ENCODE results near the gene NOSIP.

NOSIP gene

GRCh38 chr19:49542446-49542845 lies 37.9 kb downstream of the NOSIP start:
- no peak for DNase-seq

DNA sequence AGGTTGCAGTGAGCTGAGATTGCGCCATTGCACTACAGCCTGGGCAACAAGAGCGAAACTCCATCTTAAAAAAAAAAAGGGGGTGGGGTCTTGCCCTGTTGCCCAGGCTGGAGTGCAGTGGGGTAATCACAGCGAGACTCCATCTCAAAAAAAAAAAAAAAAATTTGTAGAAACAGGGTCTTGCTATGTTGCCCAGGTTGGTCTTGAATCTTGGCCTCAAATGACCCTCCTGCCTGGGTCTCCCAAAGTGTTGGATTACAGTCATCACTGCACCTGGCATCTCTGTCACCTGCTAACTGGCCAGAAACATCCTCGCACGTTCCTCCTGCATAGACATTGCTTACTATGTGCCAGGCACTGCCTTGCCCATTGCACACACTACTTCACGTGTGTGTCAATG lies 38.4 kb downstream of the NOSIP start:
- DNase-seq: no peak

- no peak for DNase-seq
Measured at GRCh38 chr19:49539192-49539952, 41.0 kb downstream of the NOSIP start.

DNA sequence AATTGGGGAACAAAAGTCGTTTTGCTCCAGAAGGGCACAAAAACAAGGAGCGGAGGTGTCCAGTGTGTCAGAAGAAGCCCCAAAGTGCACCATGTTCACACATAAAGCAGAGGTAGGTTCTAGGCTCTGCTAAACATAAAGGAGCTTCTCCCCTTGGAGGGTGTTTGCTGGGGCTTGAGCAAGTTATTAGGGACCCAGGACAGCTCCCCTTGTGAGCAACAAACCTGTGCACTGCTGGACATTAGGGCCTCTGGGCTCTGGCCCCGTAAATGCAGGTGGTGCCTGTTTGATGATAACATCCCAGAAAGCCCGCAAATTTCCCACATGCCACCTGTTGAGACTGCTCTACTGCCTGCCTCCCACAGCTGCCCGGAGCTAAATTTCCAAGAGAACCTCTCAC lies 41.7 kb downstream of the NOSIP start:
- DNase-seq: no peak

DNA sequence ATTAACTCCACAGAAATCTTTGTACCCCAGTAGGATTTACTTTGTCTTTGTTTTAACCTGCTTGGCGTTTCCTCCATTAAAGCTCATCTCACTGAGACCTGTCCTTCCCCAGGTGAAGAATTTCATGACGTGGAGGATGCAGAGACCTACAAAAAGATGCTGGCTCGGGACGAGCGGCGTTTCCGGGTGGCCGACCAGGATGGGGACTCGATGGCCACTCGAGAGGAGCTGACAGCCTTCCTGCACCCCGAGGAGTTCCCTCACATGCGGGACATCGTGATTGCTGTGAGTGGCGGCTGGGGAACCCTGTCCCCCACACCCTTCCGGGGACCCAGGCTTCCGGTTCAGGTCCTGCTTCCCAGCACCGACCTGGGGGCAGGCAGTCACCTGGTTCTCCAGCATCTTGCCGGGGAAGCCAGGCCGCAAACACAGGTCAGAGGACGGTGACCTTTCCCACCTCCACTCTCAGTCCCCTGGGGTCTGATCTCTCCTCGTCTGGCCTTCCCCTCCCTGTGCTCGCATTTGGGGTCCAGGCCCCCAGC lies 43.4 kb downstream of the NOSIP start:
- DNase-seq: no peak

DNA sequence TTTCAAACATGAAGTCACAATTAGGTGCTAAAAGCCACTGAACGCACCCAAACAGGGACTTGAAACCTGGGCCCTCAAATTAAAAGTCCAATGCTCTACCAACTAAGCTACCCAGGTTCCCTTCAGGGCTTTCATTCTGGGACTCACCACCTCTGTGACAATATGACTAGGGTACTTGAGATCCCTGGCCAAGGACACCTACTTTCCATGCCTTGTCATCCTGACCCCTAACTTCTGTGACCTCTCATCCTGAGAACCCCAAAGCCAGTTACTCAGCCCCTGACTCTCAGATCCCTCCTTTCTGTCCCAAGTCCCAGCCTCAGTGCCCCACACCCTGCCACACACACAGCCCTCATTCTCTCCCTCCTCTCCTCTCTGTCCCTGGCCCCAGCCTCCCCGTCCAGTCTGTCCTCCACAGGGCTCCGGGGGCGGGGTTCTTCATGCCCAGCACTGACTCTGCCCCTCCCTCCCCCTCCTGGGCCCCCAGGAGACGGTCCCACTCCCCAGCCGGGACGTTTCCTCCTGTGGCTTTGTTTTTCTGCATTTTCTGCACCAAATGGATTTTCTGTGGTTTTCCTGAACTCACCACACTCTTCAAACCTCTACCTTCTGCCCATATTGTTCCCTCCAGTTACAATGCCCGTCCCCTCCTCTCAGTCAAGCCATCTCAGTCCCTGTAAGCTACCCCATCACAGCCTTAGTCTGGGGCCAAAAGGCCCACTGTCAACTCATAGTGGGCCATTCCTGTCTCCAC lies 45.5 kb downstream of the NOSIP start:
- no peak for DNase-seq

DNA sequence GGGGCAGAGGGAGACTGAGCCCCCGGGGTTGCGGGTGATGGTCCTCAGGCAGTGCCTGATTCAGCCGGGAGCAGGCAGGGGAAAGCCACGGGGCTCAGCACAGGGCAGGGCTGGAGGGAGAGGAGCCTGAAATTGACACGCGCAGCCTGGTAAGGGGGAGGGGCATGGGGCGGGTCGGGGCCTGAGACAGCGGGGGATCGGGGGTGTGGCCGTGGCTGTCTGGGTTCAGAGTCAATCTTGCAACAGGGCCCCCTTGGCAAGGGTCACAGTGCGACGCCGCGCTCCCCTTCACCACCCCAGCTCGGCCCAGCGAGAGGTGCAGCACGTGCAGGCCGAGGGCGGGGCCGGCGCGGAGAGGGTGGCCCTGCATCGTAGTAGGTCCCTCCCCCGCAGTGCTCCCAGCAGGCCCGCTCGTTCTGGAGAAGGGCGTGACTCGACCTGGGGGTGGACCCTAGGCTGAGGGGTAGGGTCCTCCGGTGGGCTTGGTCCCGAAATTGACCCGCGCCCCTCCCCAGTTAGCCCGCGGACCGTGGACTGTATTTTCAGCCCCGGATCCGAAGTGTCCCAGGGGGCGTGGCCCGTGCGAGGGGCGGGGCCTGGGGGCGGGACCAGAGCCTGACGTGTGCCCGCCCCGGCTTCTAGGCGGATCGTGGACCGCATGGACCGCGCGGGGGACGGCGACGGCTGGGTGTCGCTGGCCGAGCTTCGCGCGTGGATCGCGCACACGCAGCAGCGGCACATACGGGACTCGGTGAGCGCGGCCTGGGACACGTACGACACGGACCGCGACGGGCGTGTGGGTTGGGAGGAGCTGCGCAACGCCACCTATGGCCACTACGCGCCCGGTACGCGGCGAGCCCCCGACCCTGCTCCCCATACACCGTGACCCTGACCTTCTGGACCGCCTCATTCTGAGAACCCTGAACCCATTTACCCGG lies 46.5 kb downstream of the NOSIP start:
- DNase-seq: no peak

DNA sequence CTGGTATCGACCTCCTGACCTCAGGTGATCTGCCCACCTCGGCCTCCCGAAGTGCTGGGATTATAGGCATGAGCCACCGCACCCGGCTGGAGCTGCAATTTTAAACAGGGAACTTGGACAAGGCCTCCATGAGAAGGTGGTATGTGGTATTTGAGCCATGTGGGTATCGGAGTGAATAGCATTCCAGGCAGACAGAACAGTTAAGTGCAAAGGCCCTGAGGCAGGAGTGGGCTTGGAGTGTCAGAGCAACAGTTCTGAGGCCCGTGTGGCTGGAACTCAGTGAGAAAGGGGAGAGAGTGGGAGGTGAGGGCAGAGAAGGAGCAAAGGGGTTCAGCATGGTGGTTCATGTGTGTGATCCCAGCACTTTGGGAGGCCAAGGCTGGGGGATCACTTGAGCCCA lies 49.6 kb downstream of the NOSIP start:
- no peak for DNase-seq

- no peak for DNase-seq
Measured at GRCh38 chr19:49528211-49528771, 52.1 kb downstream of the NOSIP start.

GRCh38 chr19:49524812-49525455 lies 55.4 kb downstream of the NOSIP start:
- DNase-seq: no peak

- no peak for DNase-seq
Measured at GRCh38 chr19:49520705-49521319, 59.5 kb downstream of the NOSIP start.

- no peak for DNase-seq
Measured at GRCh38 chr19:49518033-49518432, 62.3 kb downstream of the NOSIP start.

DNA sequence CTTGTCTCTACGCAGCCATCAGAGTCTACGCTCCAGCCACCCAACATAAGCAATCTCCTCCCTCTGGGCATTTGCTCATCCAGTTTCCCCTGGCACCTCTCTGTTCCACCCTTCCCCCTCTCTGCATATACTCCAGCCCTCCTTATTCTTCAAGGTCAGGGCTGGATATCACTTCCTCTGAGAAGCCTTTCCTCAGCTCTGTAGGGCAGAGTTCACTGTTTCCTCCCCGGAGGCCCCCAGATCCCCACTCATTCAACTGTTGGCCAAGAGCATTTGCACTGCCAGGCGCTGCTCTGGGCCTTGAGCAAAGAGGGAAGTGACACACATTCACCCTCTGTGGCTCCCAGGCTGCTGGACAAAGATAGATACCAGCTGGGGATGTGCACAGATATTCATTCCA lies 64.6 kb downstream of the NOSIP start:
- no peak for DNase-seq

GRCh38 chr19:49514151-49514550 lies 66.2 kb downstream of the NOSIP start:
- no peak for DNase-seq

DNA sequence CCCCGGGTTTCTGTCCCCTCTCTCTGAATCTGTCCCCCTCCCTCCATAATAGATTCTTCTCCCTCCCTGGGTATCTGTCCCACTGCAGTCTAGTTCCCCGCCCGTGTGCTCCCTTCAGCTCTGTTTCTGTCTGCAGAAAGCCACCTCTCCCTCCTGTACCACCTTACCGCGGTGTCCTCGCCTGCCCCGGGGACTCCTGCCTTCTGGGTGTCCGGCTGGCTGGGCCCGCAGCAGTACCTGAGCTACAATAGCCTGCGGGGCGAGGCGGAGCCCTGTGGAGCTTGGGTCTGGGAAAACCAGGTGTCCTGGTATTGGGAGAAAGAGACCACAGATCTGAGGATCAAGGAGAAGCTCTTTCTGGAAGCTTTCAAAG lies 66.6 kb downstream of the NOSIP start:
- DNase-seq: no peak

DNA sequence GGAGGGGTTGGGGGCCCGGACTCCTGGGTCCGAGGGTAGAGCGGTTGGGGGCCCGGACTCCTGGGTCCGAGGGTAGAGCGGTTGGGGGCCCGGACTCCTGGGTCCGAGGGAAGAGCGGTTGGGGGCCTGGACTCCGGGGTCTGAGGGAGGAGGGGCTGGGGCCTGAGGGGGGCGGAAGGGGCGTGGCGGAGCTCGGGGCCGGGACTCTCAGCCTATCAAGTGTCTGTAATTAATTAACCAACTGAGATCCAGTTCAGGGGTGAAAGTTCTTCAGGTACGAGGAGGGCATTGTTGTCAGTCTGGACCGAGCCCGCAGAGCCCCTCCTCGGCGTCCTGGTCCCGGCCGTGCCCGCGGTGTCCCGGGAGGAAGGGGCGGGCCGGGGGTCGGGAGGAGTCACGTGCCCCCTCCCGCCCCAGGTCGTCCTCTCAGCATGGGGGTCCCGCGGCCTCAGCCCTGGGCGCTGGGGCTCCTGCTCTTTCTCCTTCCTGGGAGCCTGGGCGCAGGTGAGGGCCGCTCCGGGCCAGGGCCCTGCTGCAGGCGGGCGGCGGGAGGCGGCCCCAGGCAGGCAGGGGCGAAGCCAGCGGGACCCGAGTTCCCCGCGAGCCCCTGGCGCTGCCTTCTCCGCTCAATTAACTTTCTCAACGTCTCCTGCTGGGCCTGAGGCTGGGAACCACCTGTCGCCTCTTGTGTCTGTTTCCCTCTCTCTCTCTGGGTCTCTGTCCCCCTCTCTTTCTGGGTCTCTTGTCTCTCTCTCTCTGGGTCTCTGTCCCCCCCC lies 67.2 kb downstream of the NOSIP start:
- peak; percentile 58 for DNase-seq

DNA sequence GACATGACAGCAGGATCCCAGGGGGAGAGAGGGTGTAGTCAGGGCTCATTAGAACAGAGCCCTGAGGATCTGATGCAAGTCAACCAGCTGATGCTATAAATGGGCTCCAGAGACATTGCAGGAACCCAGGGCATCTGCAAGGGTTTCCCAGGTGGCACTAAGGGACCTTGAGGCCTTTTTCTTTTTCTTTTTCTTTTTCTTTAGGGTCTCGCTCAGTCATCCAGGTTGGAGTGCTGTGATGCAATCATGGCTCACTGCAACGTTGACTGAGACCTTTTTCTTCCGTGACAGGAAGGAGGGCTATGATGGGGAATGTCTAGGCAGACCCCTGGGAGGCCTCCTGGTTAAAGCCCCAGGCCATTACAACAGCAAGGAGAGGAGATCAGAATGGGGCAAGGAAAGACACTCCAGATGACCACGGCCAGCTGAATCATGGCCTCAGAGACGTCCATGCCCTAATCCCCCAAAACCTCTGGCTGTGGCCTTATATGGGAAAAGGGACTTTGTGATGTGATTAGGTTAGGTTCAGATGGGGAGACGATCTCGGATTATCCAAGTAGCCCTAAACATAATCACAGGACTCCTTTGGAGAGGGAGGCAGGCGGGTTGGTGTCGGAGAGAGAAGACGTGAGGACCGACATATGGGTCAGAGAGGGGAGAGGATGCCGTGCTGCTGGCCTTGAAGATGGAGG lies 72.4 kb downstream of the NOSIP start:
- DNase-seq: no peak

DNA sequence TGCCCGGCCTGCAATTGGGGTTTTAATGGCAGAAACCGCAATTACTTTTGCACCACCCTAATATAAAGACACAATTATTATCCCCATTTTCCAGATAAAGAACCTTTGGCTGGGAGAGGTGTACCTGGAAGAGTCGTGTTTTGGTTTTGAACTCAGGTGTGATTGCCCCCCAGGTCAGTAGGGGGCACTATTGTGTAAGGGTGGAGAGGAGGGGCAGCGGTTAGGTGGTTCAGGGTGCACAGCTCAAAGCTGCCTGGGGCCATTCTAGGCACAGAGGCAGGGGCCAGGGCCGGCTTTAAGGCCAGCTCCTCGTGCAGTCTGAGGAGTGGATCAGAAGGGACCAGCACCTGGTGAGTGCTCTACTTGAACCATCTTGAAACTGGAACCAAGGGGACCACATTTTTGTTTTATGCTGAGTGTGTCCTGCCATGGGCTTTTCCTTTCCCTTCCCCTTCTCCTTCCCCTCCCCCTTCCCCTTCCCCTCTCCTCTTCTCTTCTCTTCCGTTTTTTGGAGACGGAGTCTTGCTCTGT lies 73.7 kb downstream of the NOSIP start:
- no peak for DNase-seq
